ENCODE measurements around the gene OR2AG1.

The OR2AG1 gene

GRCh38 chr11:6824136-6824823 is 41.5 kb downstream of the OR2AG1 start:
- Histone ChIP-seq H3K27ac (ENCODE audit: extremely low read depth, low read depth, low read length) (no peak overlapping the region), H3K4me3 (ENCODE audit: low read depth, low read length) (no peak overlapping the region), H3K36me3 (ENCODE audit: control insufficient read depth in 2 of 2, insufficient read depth in 1 of 2, low read length in 2 of 2) (no peaks in the 10 kb centered on the region), H3K9me3 (ENCODE audit: control insufficient read depth, insufficient read depth, low read depth, low read length) (no peaks in the 10 kb centered on the region), H3K4me1 (ENCODE audit: control insufficient read depth, insufficient read depth, low read length) (no peaks in the 10 kb centered on the region)
- CTCF ChIA-PET = interaction anchor here (1.3 kb wide), 1 partner anchor 12 kb away, joined by 13 read pairs; no protein-coding TSS in a partner anchor
- TF ChIP-seq ZBTB17 (tag by site-specific recombination; IDR thresholded peaks at IDR 0.05) = peak; percentile 38; the same call in 1 of the 2 replicates
- TF ChIP-seq ZNF169 (tag by site-specific recombination; IDR thresholded peaks at IDR 0.05) = no peak
- POLR2A ChIA-PET = interaction anchor here (0.9 kb wide), 1 partner anchor 12 kb away, joined by 3 read pairs; no protein-coding TSS in a partner anchor

- ChIA-PET POLR2A (no interaction called here), CTCF (interaction anchor here (1.3 kb wide), 1 partner anchor 13 kb away, joined by 13 read pairs; no protein-coding TSS in a partner anchor)
- H3K4me1 ChIP-seq (ENCODE audit: control insufficient read depth, insufficient read depth, low read length) = no peaks in the 10 kb centered on the region
- no peak overlapping the region for H3K27ac ChIP-seq (ENCODE audit: extremely low read depth, low read depth, low read length)
- H3K4me3 ChIP-seq (ENCODE audit: low read depth, low read length) = no peak overlapping the region
- H3K9me3 ChIP-seq (ENCODE audit: control insufficient read depth, insufficient read depth, low read depth, low read length) = no peaks in the 10 kb centered on the region
- H3K36me3 ChIP-seq (ENCODE audit: control insufficient read depth in 2 of 2, insufficient read depth in 1 of 2, low read length in 2 of 2) = no peaks in the 10 kb centered on the region
- no peak for TF ChIP-seq ZNF776 (tag by site-specific recombination; IDR thresholded peaks at IDR 0.05; ENCODE audit: borderline replicate concordance)
- no peak for TF ChIP-seq AEBP2 (tag by site-specific recombination; IDR thresholded peaks at IDR 0.05; ENCODE audit: borderline replicate concordance)
- no peak for TF ChIP-seq ZNF248 (tag by site-specific recombination; IDR thresholded peaks at IDR 0.05)
- no peak for TF ChIP-seq ZNF704 (tag by site-specific recombination; IDR thresholded peaks at IDR 0.05)
- TF ChIP-seq ZNF629 (tag by site-specific recombination; IDR thresholded peaks at IDR 0.05) = peak; percentile 95
- no peak for TF ChIP-seq SALL2 (tag by site-specific recombination; IDR thresholded peaks at IDR 0.05; ENCODE audit: borderline replicate concordance)
- no peak for TF ChIP-seq ZNF555 (tag by site-specific recombination; conservative IDR thresholded peaks at IDR 0.05)
- no peak for TF ChIP-seq ZNF561 (tag by site-specific recombination; IDR thresholded peaks at IDR 0.05; ENCODE audit: borderline replicate concordance)
- no peak for TF ChIP-seq ZNF529 (tag by site-specific recombination; IDR thresholded peaks at IDR 0.05; ENCODE audit: insufficient replicate concordance)
- TF ChIP-seq ZIC2 (tag by site-specific recombination; IDR thresholded peaks at IDR 0.05) = no peak
- TF ChIP-seq PBX3 (CRISPR knock-in tag; IDR thresholded peaks at IDR 0.05) = no peak
- no peak for TF ChIP-seq ZSCAN16 (tag by site-specific recombination; IDR thresholded peaks at IDR 0.05)
- TF ChIP-seq ZNF23 (tag by site-specific recombination; IDR thresholded peaks at IDR 0.05; ENCODE audit: borderline replicate concordance) = no peak
- TF ChIP-seq ZNF560 (tag by site-specific recombination; IDR thresholded peaks at IDR 0.05; ENCODE audit: borderline replicate concordance) = no peak
- TF ChIP-seq KLF9 (tag by site-specific recombination; IDR thresholded peaks at IDR 0.05; ENCODE audit: low read depth) = peak; percentile 36; the same call in 1 of the 2 replicates
- no peak for TF ChIP-seq ZFHX2 (tag by site-specific recombination; conservative IDR thresholded peaks at IDR 0.05)
- TF ChIP-seq IKZF3 (tag by site-specific recombination; IDR thresholded peaks at IDR 0.05) = no peak
- TF ChIP-seq OVOL3 (tag by site-specific recombination; IDR thresholded peaks at IDR 0.05) = no peak
- no peak for TF ChIP-seq ZNF292 (tag by site-specific recombination; IDR thresholded peaks at IDR 0.05; ENCODE audit: borderline replicate concordance, low read depth)
- no peak for TF ChIP-seq ZSCAN4 (tag by site-specific recombination; IDR thresholded peaks at IDR 0.05)
- TF ChIP-seq ZNF624 (tag by site-specific recombination; IDR thresholded peaks at IDR 0.05) = no peak
- no peak for TF ChIP-seq ZNF558 (tag by site-specific recombination; IDR thresholded peaks at IDR 0.05)
- TF ChIP-seq KLF10 (tag by site-specific recombination; IDR thresholded peaks at IDR 0.05) = no peak
- peak; percentile 83 for TF ChIP-seq ZBTB17 (tag by site-specific recombination; IDR thresholded peaks at IDR 0.05)
- no peak for TF ChIP-seq ZNF777 (tag by site-specific recombination; IDR thresholded peaks at IDR 0.05; ENCODE audit: borderline replicate concordance)
- TF ChIP-seq ZNF324 (tag by site-specific recombination; IDR thresholded peaks at IDR 0.05) = peak; percentile 62; the same call in 1 of the 2 replicates
- no peak for TF ChIP-seq ZBTB20 (tag by site-specific recombination; IDR thresholded peaks at IDR 0.05)
Observed at GRCh38 chr11:6825231-6825744, 42.5 kb downstream of the OR2AG1 start.

Data from HEK293 (cell line).